ENCODE results near the gene MRTFB. TPM values are rescaled to one million over a fixed set of nuclear protein-coding genes. Genes with fewer than 3 reads are reported as not detected.

Gene MRTFB
- total and polyA plus RNA-seq, 2 experiments from 2014 or later, result 13.9 to 22.2 TPM

GRCh38 chr16:14284371-14284770 lies 213.3 kb downstream of the MRTFB start (continued):
- no peak for TF ChIP-seq ZNF462 (CRISPR knock-in tag; IDR thresholded peaks at IDR 0.05)
- no peak for TF ChIP-seq CREB1 (CRISPR knock-in tag; IDR thresholded peaks at IDR 0.05; ENCODE audit: low read depth)

GRCh38 chr16:14284930-14285512 lies 213.9 kb downstream of the MRTFB start:
- Histone ChIP-seq H3K4me1 (ENCODE audit: insufficient read depth) (peaks cover 40% of the 10 kb centered on the region), H3K27me3 (ENCODE audit: insufficient read depth) (no peaks in the 10 kb centered on the region; the same call in 1 of the 2 replicates), H4K20me1 (replicated peaks; ENCODE audit: insufficient read depth) (no peaks in the 10 kb centered on the region), H3K4me3 (peak overlapping the region; percentile 95), H3K36me3 (ENCODE audit: insufficient read depth) (no peaks in the 10 kb centered on the region), H3K79me2 (replicated peaks; ENCODE audit: insufficient read depth) (no peaks in the 10 kb centered on the region), H3F3A (replicated peaks; ENCODE audit: low read depth) (peaks cover 13% of the 10 kb centered on the region), H3K27ac (ENCODE audit: low read depth) (no peak overlapping the region; the same call in 1 of the 2 replicates), H3K9me2 (ENCODE audit: insufficient read depth) (no peaks in the 10 kb centered on the region), H2AFZ (peak overlapping the region; percentile 99), H3K4me2 (peak overlapping the region; percentile 94)
- no peak overlapping the region for H3K27ac Mint-ChIP-seq
- ATAC-seq, result peak; percentile 35
- TF ChIP-seq CTCF (conservative IDR thresholded peaks at IDR 0.05; ENCODE audit: low read depth in 2 of 2), result peak; percentile 44
- TF ChIP-seq EZH2 (IDR thresholded peaks at IDR 0.05; ENCODE audit: low read depth, unreplicated experiment), result no peak
- peak overlapping the region; percentile 80 for H3K4me3 Mint-ChIP-seq
- H3K9me3 Mint-ChIP-seq, result peaks cover 7% of the 10 kb centered on the region; the same call in 2 of the 3 replicates
- H3K4me1 Mint-ChIP-seq, result peaks cover 40% of the 10 kb centered on the region
- peaks cover 3% of the 10 kb centered on the region; the same call in 2 of the 3 replicates for H3K36me3 Mint-ChIP-seq (ENCODE audit: low read depth)
- peak; percentile 73 for DNase-seq (ENCODE audit: low spot score)
- H3K27me3 Mint-ChIP-seq (ENCODE audit: insufficient read depth, low read depth, poor library complexity), result peaks cover 27% of the 10 kb centered on the region
